Calu3 (cell line): ENCODE data around the gene PIEZO2. TPM values are rescaled to one million over a fixed set of nuclear protein-coding genes. Genes with fewer than 3 reads are reported as not detected.

Source experiments
- BruUV-seq: library from RNA; stranded (reverse); fragments of 400-500 nt; replicated peaks from 2 replicates; lab custom pipeline; 2021; lab: Mats Ljungman, UMichigan
- CTCF ChIA-PET: fragments of 300-600 bp; sonication (Branson Sonifier 250); formaldehyde crosslinking; loops from one replicate; lab custom pipeline; 2022; ENCODE audit warnings: antibody characterized with exemption; lab: Charles Lee
- DNase-seq: peaks from one replicate; pipeline ENCODE4 v3.0.0; 2022
- H3K27ac Mint-ChIP-seq: one replicate; pipeline ENCODE4 v1.8.0; 2022; ENCODE audit warnings: mixed read lengths; ENCODE audit not compliant: unreplicated experiment
- H3K27me3 Mint-ChIP-seq: one replicate; pipeline ENCODE4 v1.8.0; 2022; ENCODE audit warnings: mixed read lengths; ENCODE audit not compliant: unreplicated experiment
- H3K36me3 Mint-ChIP-seq: one replicate; pipeline ENCODE4 v1.8.0; 2022; ENCODE audit warnings: mild to moderate bottlenecking, moderate library complexity, mixed read lengths; ENCODE audit not compliant: insufficient read depth, unreplicated experiment
- H3K4me1 Mint-ChIP-seq: one replicate; pipeline ENCODE4 v1.8.0; 2022; ENCODE audit warnings: mild to moderate bottlenecking, low read depth, mixed read lengths; ENCODE audit not compliant: unreplicated experiment
- H3K4me3 Mint-ChIP-seq: one replicate; pipeline ENCODE4 v1.8.0; 2022; ENCODE audit warnings: mild to moderate bottlenecking, low read depth, moderate library complexity, mixed read lengths; ENCODE audit not compliant: unreplicated experiment
- H3K9me3 Mint-ChIP-seq: one replicate; pipeline ENCODE4 v1.8.0; 2022; ENCODE audit warnings: low read depth, mixed read lengths; ENCODE audit not compliant: unreplicated experiment
- CTCF ChIP-seq: fragments of 200-600 bp; IDR thresholded peaks from one replicate; pipeline ENCODE4 v1.8.0; 2022; ENCODE audit warnings: antibody characterized with exemption; ENCODE audit not compliant: unreplicated experiment
- intact Hi-C: fragments of 100-400 bp; cut with micrococcal nuclease; formaldehyde crosslinking; loops from one replicate; pipeline ENCODE4 v1.10.0; 2022; ENCODE audit not compliant: unreplicated experiment
- total RNA-seq: library from RNA; stranded (reverse); gene quantifications from 2 replicates; pipeline ENCODE4 v1.2.3, GENCODE V29; 2022

PIEZO2 gene
- total RNA-seq, 1 experiment from 2014 or later, result 0.24 TPM

GRCh38 chr18:11019295-11020105 is 129.9 kb downstream of the PIEZO2 start:
- no peak for TF ChIP-seq CTCF
- Mint-ChIP-seq H3K27me3 (no peaks in the 10 kb centered on the region), H3K4me3 (no peak overlapping the region), H3K9me3 (no peaks in the 10 kb centered on the region), H3K27ac (no peak overlapping the region), H3K4me1 (no peaks in the 10 kb centered on the region), H3K36me3 (no peaks in the 10 kb centered on the region)
- intact Hi-C loops, result no loop called here
- DNase-seq, result no peak
- CTCF ChIA-PET, result no interaction called here
- no TSS peak for BruUV-seq

GRCh38 chr18:11009869-11010268 is 139.5 kb downstream of the PIEZO2 start:
- H3K27ac Mint-ChIP-seq, result no peak overlapping the region
- H3K27me3 Mint-ChIP-seq, result no peaks in the 10 kb centered on the region
- H3K4me1 Mint-ChIP-seq, result peaks cover 17% of the 10 kb centered on the region
- H3K4me3 Mint-ChIP-seq, result no peak overlapping the region
- CTCF ChIA-PET, result no interaction called here
- no TSS peak for BruUV-seq
- intact Hi-C loops, result no loop called here
- TF ChIP-seq CTCF, result no peak
- H3K9me3 Mint-ChIP-seq, result peaks cover 2% of the 10 kb centered on the region
- DNase-seq, result no peak
- peaks cover 5% of the 10 kb centered on the region for H3K36me3 Mint-ChIP-seq

GRCh38 chr18:11009147-11009546 is 140.2 kb downstream of the PIEZO2 start:
- intact Hi-C loops, result no loop called here
- Mint-ChIP-seq H3K27me3 (no peaks in the 10 kb centered on the region), H3K27ac (no peak overlapping the region), H3K36me3 (peaks cover 5% of the 10 kb centered on the region), H3K4me1 (peaks cover 24% of the 10 kb centered on the region), H3K9me3 (peaks cover 2% of the 10 kb centered on the region), H3K4me3 (no peak overlapping the region)
- BruUV-seq, result no TSS peak
- CTCF ChIA-PET, result no interaction called here
- no peak for DNase-seq
- no peak for TF ChIP-seq CTCF

GRCh38 chr18:11008505-11008904 is 140.9 kb downstream of the PIEZO2 start:
- H3K27ac Mint-ChIP-seq, result no peak overlapping the region
- intact Hi-C loops, result no loop called here
- H3K9me3 Mint-ChIP-seq, result peaks cover 2% of the 10 kb centered on the region
- H3K27me3 Mint-ChIP-seq, result no peaks in the 10 kb centered on the region
- BruUV-seq, result no TSS peak
- H3K4me1 Mint-ChIP-seq, result peaks cover 30% of the 10 kb centered on the region
- peaks cover 5% of the 10 kb centered on the region for H3K36me3 Mint-ChIP-seq
- no peak for DNase-seq
- H3K4me3 Mint-ChIP-seq, result no peak overlapping the region
- no peak for TF ChIP-seq CTCF
- CTCF ChIA-PET, result no interaction called here
